T1000 (cell line): Measurements from ENCODE around the gene OR10A5.
"Not testable (repeated sequence)": the region's sequence is repeated elsewhere in the genome, so short reads cannot be mapped to it uniquely, and the experiment has no call there.

Experiments used
- DNase-seq: peaks from one replicate; lab custom pipeline; 2025; ENCODE audit warnings: mixed read lengths; lab: John Stamatoyannopoulos, UW

The OR10A5 gene

GRCh38 chr11:6875761-6876160 is 30.3 kb downstream of the OR10A5 start:
- no peak for DNase-seq

- DNase-seq = no peak
These were observed 30.8 kb downstream of the OR10A5 start, which contains the start of gene OR10A4 for GRCh38 chr11:6876325-6876724. TSS of gene OR10A4 (plus strand) at chr11:6876625. CDS start at chr11:6876648, 23 bp downstream.

GRCh38 chr11:6876914-6877313 is 31.4 kb downstream of the OR10A5 start:
- DNase-seq = no peak

GRCh38 chr11:6882751-6883150 is 37.3 kb downstream of the OR10A5 start:
- DNase-seq = no peak

GRCh38 chr11:6887711-6888110 is 42.2 kb downstream of the OR10A5 start:
- DNase-seq = not testable (repeated sequence)

- no peak for DNase-seq
These were observed 43.3 kb downstream of the OR10A5 start for GRCh38 chr11:6888830-6889229.

GRCh38 chr11:6889835-6890234 is 44.4 kb downstream of the OR10A5 start:
- DNase-seq = no peak

- no peak for DNase-seq
These were observed 46.9 kb downstream of the OR10A5 start, which contains the start of gene OR2D2 for GRCh38 chr11:6892400-6892799. TSS of gene OR2D2 (minus strand) at chr11:6892500. CDS start at chr11:6892500, 0 bp downstream.

- DNase-seq = no peak
These were observed 48.6 kb downstream of the OR10A5 start for GRCh38 chr11:6894097-6894496.

- no peak for DNase-seq
These were observed 49.5 kb downstream of the OR10A5 start for GRCh38 chr11:6895010-6895409.
